Measurements from ENCODE around the gene CSTF2T. TPM values are rescaled to one million over a fixed set of nuclear protein-coding genes. Genes with fewer than 3 reads are reported as not detected.
A peak's percentile ranks its signal among the peaks of the same experiment; 100 is the strongest.

CSTF2T gene
- total and polyA plus RNA-seq, 2 experiments from 2014 or later = 8.2 to 28.5 TPM

DNA sequence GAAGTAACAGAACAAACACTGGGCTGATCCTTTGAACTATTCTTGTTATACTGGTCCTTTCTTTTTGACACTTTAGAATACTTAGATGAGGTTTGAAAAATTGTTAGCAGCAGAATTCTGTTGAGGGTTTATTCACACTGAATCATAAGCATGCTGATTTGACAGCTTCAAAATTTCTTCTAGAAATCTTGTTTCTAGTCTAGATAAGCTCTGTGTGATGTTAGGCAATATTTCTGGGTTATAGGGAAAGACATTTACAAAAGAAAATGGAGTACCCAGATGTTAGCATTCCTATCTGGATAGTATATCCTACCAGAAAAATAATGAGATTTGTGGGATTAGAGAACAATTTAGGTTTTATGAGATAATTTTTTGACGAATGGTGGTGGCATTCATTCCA, 12.1 kb downstream of the CSTF2T start:
- Histone ChIP-seq H3K27me3 (no peaks in the 10 kb centered on the region), H3K4me1 (ENCODE audit: low read depth) (no peaks in the 10 kb centered on the region), H3K4me3 (no peak overlapping the region), H3K27ac (no peak overlapping the region), H3K36me3 (no peaks in the 10 kb centered on the region), H3K9me3 (ENCODE audit: low read depth) (no peaks in the 10 kb centered on the region)
- TF ChIP-seq, protein P1, sequence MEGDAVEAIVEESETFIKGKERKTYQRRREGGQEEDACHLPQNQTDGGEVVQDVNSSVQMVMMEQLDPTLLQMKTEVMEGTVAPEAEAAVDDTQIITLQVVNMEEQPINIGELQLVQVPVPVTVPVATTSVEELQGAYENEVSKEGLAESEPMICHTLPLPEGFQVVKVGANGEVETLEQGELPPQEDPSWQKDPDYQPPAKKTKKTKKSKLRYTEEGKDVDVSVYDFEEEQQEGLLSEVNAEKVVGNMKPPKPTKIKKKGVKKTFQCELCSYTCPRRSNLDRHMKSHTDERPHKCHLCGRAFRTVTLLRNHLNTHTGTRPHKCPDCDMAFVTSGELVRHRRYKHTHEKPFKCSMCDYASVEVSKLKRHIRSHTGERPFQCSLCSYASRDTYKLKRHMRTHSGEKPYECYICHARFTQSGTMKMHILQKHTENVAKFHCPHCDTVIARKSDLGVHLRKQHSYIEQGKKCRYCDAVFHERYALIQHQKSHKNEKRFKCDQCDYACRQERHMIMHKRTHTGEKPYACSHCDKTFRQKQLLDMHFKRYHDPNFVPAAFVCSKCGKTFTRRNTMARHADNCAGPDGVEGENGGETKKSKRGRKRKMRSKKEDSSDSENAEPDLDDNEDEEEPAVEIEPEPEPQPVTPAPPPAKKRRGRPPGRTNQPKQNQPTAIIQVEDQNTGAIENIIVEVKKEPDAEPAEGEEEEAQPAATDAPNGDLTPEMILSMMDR (IDR thresholded peaks at IDR 0.05; ENCODE audit: low read depth, low read length) = no peak
- DNase-seq (ENCODE audit: low read depth in 1 of 2, low spot score in 1 of 2) = peak in 1 of 2 donors; percentile 53

GRCh38 chr10:51685768-51686167, 13.6 kb downstream of the CSTF2T start:
- H3K27me3 ChIP-seq = no peaks in the 10 kb centered on the region
- no peaks in the 10 kb centered on the region for H3K4me1 ChIP-seq (ENCODE audit: low read depth)
- H3K4me3 ChIP-seq = no peak overlapping the region
- H3K27ac ChIP-seq = no peak overlapping the region
- H3K9me3 ChIP-seq (ENCODE audit: low read depth) = no peaks in the 10 kb centered on the region
- DNase-seq (ENCODE audit: low read depth in 1 of 2, low spot score in 1 of 2) = peak in 1 of 2 donors; percentile 51
- no peaks in the 10 kb centered on the region for H3K36me3 ChIP-seq
- TF ChIP-seq, protein P1 (IDR thresholded peaks at IDR 0.05; ENCODE audit: low read depth, low read length) = no peak

DNA sequence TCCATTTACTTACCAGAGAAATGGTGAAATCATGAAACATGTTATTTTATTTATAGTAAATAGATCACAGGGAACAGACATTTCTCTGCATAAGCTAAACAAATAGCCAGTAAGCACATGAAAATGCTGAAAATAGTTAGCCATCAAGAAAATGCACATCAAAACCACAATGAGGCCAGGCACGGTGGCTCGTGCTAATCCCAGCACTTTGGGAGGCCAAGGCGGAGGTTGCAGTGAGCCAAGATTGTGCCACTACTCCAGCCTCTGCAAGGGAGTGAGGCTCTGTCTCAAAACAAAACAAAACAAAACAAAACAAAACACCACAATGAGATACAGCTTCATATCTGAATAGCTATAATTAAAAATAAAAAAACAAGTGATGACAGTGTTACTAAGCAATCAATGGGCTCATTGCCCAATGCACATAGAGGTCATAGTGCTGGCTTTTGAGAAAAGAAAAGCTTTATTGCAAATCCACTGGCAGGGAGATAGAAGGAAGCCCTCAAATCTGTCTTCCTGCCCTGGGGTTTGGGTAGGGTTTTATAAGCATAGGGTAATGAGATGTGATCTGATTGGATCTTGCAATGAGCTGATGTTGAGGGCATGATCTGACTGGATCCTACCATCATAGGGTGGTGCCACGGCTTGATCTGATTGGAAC, 16.2 kb downstream of the CSTF2T start:
- TF ChIP-seq, protein P1 (IDR thresholded peaks at IDR 0.05; ENCODE audit: low read depth, low read length) = no peak
- Histone ChIP-seq H3K9me3 (ENCODE audit: low read depth) (no peaks in the 10 kb centered on the region), H3K27me3 (no peaks in the 10 kb centered on the region), H3K4me1 (ENCODE audit: low read depth) (no peaks in the 10 kb centered on the region), H3K4me3 (no peak overlapping the region), H3K27ac (no peak overlapping the region), H3K36me3 (no peaks in the 10 kb centered on the region)
- DNase-seq (ENCODE audit: low read depth in 1 of 2, low spot score in 1 of 2) = peak in 1 of 2 donors; percentile 78

GRCh38 chr10:51679841-51680240, 19.6 kb downstream of the CSTF2T start:
- H3K27me3 ChIP-seq = no peaks in the 10 kb centered on the region
- TF ChIP-seq, protein P1 (IDR thresholded peaks at IDR 0.05; ENCODE audit: low read depth, low read length) = no peak

GRCh38 chr10:51675088-51675487, 24.3 kb downstream of the CSTF2T start:
- Histone ChIP-seq H3K36me3 (no peaks in the 10 kb centered on the region), H3K4me1 (ENCODE audit: low read depth) (no peaks in the 10 kb centered on the region), H3K9me3 (ENCODE audit: low read depth) (no peaks in the 10 kb centered on the region), H3K27me3 (no peaks in the 10 kb centered on the region), H3K4me3 (no peak overlapping the region), H3K27ac (no peak overlapping the region)
- DNase-seq (ENCODE audit: low read depth in 1 of 2, low spot score in 1 of 2) = no peak
- TF ChIP-seq, protein P1 (IDR thresholded peaks at IDR 0.05; ENCODE audit: low read depth, low read length) = no peak

More at GRCh38 chr10:51679841-51680240, 19.6 kb downstream of the CSTF2T start:
- Histone ChIP-seq H3K27ac (no peak overlapping the region), H3K36me3 (no peaks in the 10 kb centered on the region), H3K4me1 (ENCODE audit: low read depth) (no peaks in the 10 kb centered on the region), H3K4me3 (no peak overlapping the region), H3K9me3 (ENCODE audit: low read depth) (no peaks in the 10 kb centered on the region)
- DNase-seq (ENCODE audit: low read depth in 1 of 2, low spot score in 1 of 2) = no peak
